H1 (cell line): Measurements from ENCODE around the gene EPHA5. TPM values are rescaled to one million over a fixed set of nuclear protein-coding genes. Genes with fewer than 3 reads are reported as not detected.

Experiments used
- CTCF ChIA-PET: fragments of 300-600 bp; sonication (Branson Sonifier 250); formaldehyde crosslinking; loops from one replicate; lab custom pipeline; 2021; ENCODE audit not compliant: partially characterized antibody; lab: Charles Lee
- POLR2A ChIA-PET: fragments of 300-600 bp; sonication (Branson Sonifier 250); formaldehyde crosslinking; loops from one replicate; lab custom pipeline; 2021; ENCODE audit warnings: inconsistent platforms; ENCODE audit not compliant: partially characterized antibody; lab: Charles Lee
- DNase-seq, 2 experiments: peaks; one replicate each; pipeline versions ENCODE4 v3.0.0 to v3.0.0-alpha.2; 2010 to 2022; ENCODE audit warnings: low spot score in 2 of 2, low read depth in 1 of 2, mixed read lengths in 1 of 2
- FAIRE-seq: peaks from 2 replicates; lab custom pipeline; 2011; peaks lifted over from hg19 to GRCh38; lab: Jason Lieb, UNC
- H2AFZ ChIP-seq: 2 replicates; pipeline ENCODE4 v1.8.1; 2012; ENCODE audit warnings: low read length, inconsistent platforms
- H2AK5ac ChIP-seq: 2 replicates; pipeline ENCODE4 v1.6.1; 2013; ENCODE audit warnings: low read depth, low read length
- H2BK120ac ChIP-seq: replicated peaks from 2 replicates; pipeline ENCODE3; 2013; ENCODE audit warnings: low read depth, low read length, inconsistent platforms
- H2BK12ac ChIP-seq: 2 replicates; pipeline ENCODE4 v1.6.1; 2013; ENCODE audit warnings: low read depth, low read length
- H2BK15ac ChIP-seq: 2 replicates; pipeline ENCODE4 v1.6.1; 2013; ENCODE audit warnings: low read length
- H2BK20ac ChIP-seq: 2 replicates; pipeline ENCODE4 v1.6.1; 2013; ENCODE audit warnings: low read length
- H2BK5ac ChIP-seq: 2 replicates; pipeline ENCODE4 v1.6.1; 2013; ENCODE audit warnings: low read depth, low read length
- H3K14ac ChIP-seq: 2 replicates; pipeline ENCODE4 v1.6.1; 2013; ENCODE audit warnings: inconsistent platforms; ENCODE audit not compliant: insufficient read length
- H3K18ac ChIP-seq: 2 replicates; pipeline ENCODE4 v1.6.1; 2013; ENCODE audit warnings: low read length; ENCODE audit errors: extremely low read depth
- H3K23ac ChIP-seq: 2 replicates; pipeline ENCODE4 v1.6.1; 2013; ENCODE audit warnings: inconsistent platforms; ENCODE audit not compliant: insufficient read length
- H3K23me2 ChIP-seq: 2 replicates; pipeline ENCODE4 v1.6.1; 2013; ENCODE audit warnings: low read depth, low read length
- H3K27ac ChIP-seq: 2 replicates; pipeline ENCODE4 v1.6.1; 2011; ENCODE audit warnings: low read depth, low read length, inconsistent platforms
- H3K27me3 ChIP-seq, 4 experiments: replicated peaks in 1 of 4; 1 replicate in 1 of 4; 2 replicates in 3 of 4; pipeline versions ENCODE4 v1.6.1 to v1.8.1; 2011 to 2013; ENCODE audit warnings: low read length in 3 of 4, mild to moderate bottlenecking in 3 of 4, inconsistent platforms in 2 of 4, mixed read lengths in 2 of 4, moderate library complexity in 1 of 4; ENCODE audit not compliant: control insufficient read depth in 3 of 4, insufficient read depth in 3 of 4; ENCODE audit errors: extremely low read depth in 1 of 4
- H3K36me3 ChIP-seq, 4 experiments: 2 replicates each; pipeline versions ENCODE4 v1.6.1 to v1.8.1; 2011 to 2013; ENCODE audit warnings: mild to moderate bottlenecking in 4 of 4, low read length in 3 of 4, moderate library complexity in 2 of 4, control low read depth in 1 of 4, inconsistent platforms in 1 of 4; ENCODE audit not compliant: insufficient read depth in 4 of 4, control insufficient read depth in 2 of 4
- H3K4ac ChIP-seq: replicated peaks from 2 replicates; pipeline ENCODE3; 2013; ENCODE audit warnings: low read length, low read depth, mixed read lengths, inconsistent platforms; ENCODE audit not compliant: insufficient read length
- H3K4me1 ChIP-seq, 4 experiments: replicated peaks in 1 of 4; 1 replicate in 1 of 4; 2 replicates in 3 of 4; pipeline versions ENCODE4 v1.6.1 to v1.8.1; 2011 to 2013; ENCODE audit warnings: low read length in 3 of 4, inconsistent platforms in 2 of 4, mixed read lengths in 1 of 4; ENCODE audit not compliant: insufficient read depth in 4 of 4, control insufficient read depth in 3 of 4
- H3K4me2 ChIP-seq, 2 experiments: 2 replicates each; pipeline versions ENCODE4 v1.6.1 to v1.8.1; 2011 to 2013; ENCODE audit warnings: low read depth in 2 of 2, low read length in 2 of 2, control low read depth in 1 of 2, inconsistent platforms in 1 of 2, mild to moderate bottlenecking in 1 of 2; ENCODE audit not compliant: insufficient read depth in 1 of 2
- H3K4me3 ChIP-seq, 4 experiments: fragments of 200-600, 300-600 bp in 1 of 4; sonication (generic), shearing (Covaris generic), sonication (Bioruptor Twin) in 1 of 4; 2 replicates each; pipeline versions ENCODE4 v1.5.1 to v1.8.1; 2011 to 2016; ENCODE audit warnings: low read length in 4 of 4, low read depth in 3 of 4, control low read depth in 2 of 4, inconsistent platforms in 2 of 4, mild to moderate bottlenecking in 2 of 4, mixed read lengths in 1 of 4, moderate library complexity in 1 of 4; ENCODE audit not compliant: insufficient read depth in 2 of 4; ENCODE audit errors: extremely low read depth in 1 of 4
- H3K56ac ChIP-seq: replicated peaks from 2 replicates; pipeline ENCODE3; 2013; ENCODE audit warnings: low read depth, mild to moderate bottlenecking, mixed read lengths, low read length, inconsistent platforms; ENCODE audit not compliant: insufficient read length
- H3K79me1 ChIP-seq: 2 replicates; pipeline ENCODE4 v1.6.1; 2013; ENCODE audit warnings: low read depth, low read length, control low read depth
- H3K79me2 ChIP-seq, 2 experiments: 2 replicates each; pipeline versions ENCODE4 v1.6.1 to v1.8.1; 2012 to 2013; ENCODE audit warnings: low read length in 2 of 2, mild to moderate bottlenecking in 2 of 2, inconsistent platforms in 1 of 2; ENCODE audit not compliant: insufficient read depth in 2 of 2, control insufficient read depth in 1 of 2
- H3K9ac ChIP-seq, 4 experiments: replicated peaks in 1 of 4; 1 replicate in 1 of 4; 2 replicates in 3 of 4; pipeline versions ENCODE4 v1.6.1 to v1.8.1; 2011 to 2013; ENCODE audit warnings: low read depth in 3 of 4, low read length in 3 of 4, control low read depth in 2 of 4, mild to moderate bottlenecking in 2 of 4, moderate library complexity in 2 of 4, inconsistent platforms in 1 of 4; ENCODE audit errors: extremely low read depth in 1 of 4
- H3K9me3 ChIP-seq, 2 experiments: 2 replicates each; pipeline versions ENCODE4 v1.6.1 to v1.8.1; 2012 to 2013; ENCODE audit warnings: mild to moderate bottlenecking in 2 of 2, moderate library complexity in 2 of 2, control low read depth in 1 of 2, inconsistent platforms in 1 of 2, low read depth in 1 of 2, low read length in 1 of 2, mixed read lengths in 1 of 2; ENCODE audit not compliant: insufficient read depth in 2 of 2
- H4K20me1 ChIP-seq, 2 experiments: replicated peaks in 1 of 2; 2 replicates each; pipeline versions ENCODE3 to v1.8.1; 2011 to 2013; ENCODE audit warnings: inconsistent platforms in 2 of 2, low read length in 2 of 2, mild to moderate bottlenecking in 1 of 2; ENCODE audit not compliant: insufficient read depth in 2 of 2, control insufficient read depth in 1 of 2
- H4K5ac ChIP-seq: 2 replicates; pipeline ENCODE4 v1.6.1; 2013; ENCODE audit warnings: low read length, low read depth, mixed read lengths, inconsistent platforms; ENCODE audit not compliant: insufficient read length
- H4K8ac ChIP-seq: 2 replicates; pipeline ENCODE4 v1.8.0; 2013; ENCODE audit warnings: mild to moderate bottlenecking, moderate library complexity, low read length, inconsistent platforms; ENCODE audit not compliant: insufficient read depth; ENCODE audit errors: extremely low read depth
- H4K91ac ChIP-seq: replicated peaks from 2 replicates; pipeline ENCODE3; 2013; ENCODE audit warnings: low read length, mixed read lengths, inconsistent platforms; ENCODE audit not compliant: insufficient read length
- SRF ChIP-seq: IDR thresholded peaks from 2 replicates; pipeline ENCODE4 v1.6.1; 2011; ENCODE audit warnings: mild to moderate bottlenecking, low read depth, low read length, moderate library complexity
- WGBS, 2 experiments: shearing (Covaris generic) in 1 of 2; methylation state at CpG; one replicate each; pipeline versions ENCODE4 v1.1.6 to v1.1.7; 2013 to 2015; ENCODE audit warnings: low lambda C conversion rate in 2 of 2, mixed read lengths in 2 of 2, inconsistent platforms in 1 of 2, low coverage in 1 of 2, missing lambda C conversion rate in 1 of 2; ENCODE audit not compliant: insufficient replicate concordance in 2 of 2, insufficient coverage in 1 of 2, insufficient read length in 1 of 2; ENCODE audit errors: extremely low coverage in 1 of 2, missing lambda C conversion rate in 1 of 2; 5-methylcytosine and 5-hydroxymethylcytosine counted together
- polyA plus RNA-seq, 7 experiments: library from polyadenylated mRNA; depleted of rRNA in 3 of 7; stranded (reverse) in 5 of 7; unstranded in 2 of 7; fragments of >200 nt in 5 of 7; fragments of 200-250 nt in 2 of 7; gene quantifications; 1 replicate in 5 of 7; 2 replicates in 1 of 7; 4 replicates in 1 of 7; pipeline versions ENCODE4 v1.2.1 to v1.2.3, GENCODE V29; 2011 to 2013; ENCODE audit warnings: missing spikeins in 2 of 7, mixed read lengths in 2 of 7
- total RNA-seq: library from RNA; stranded (reverse); fragmentation: NEBNext Ultra II Directional; extraction: Animal tissue kit (Norgen Biotek cat#: 25700); gene quantifications from 2 replicates; pipeline ENCODE4 v1.2.1, GENCODE V29; 2021

Gene EPHA5
- total and polyA plus RNA-seq, 2 of the 8 experiments (the other 6 are each of a cell fraction or from before 2014, with no cell fraction given), result 0.03 to 0.11 TPM

- Histone ChIP-seq H3K9me3 (no peaks in the 10 kb centered on the region), H3K79me1 (no peaks in the 10 kb centered on the region), H3K9ac (no peak overlapping the region), H3K27me3 (no peaks in the 10 kb centered on the region), H3K14ac (no peak overlapping the region), H3K27ac (no peak overlapping the region), H3K4me1 (peaks cover 0 to 7% (median 3%) of the 10 kb centered on the region in 4 experiments; a peak in 5 of 7 replicates), H3K79me2 (no peaks in the 10 kb centered on the region), H3K4me2 (no peak overlapping the region), H2BK5ac (no peak overlapping the region), H2BK12ac (no peak overlapping the region), H3K4me3 (no peak overlapping the region), H3K23ac (no peak overlapping the region), H2AFZ (no peak overlapping the region), H3K18ac (no peak overlapping the region), H4K20me1 (no peaks in the 10 kb centered on the region), H4K5ac (peak overlapping the region; percentile 21), H2BK15ac (no peak overlapping the region), H3K56ac (no peak overlapping the region), H4K91ac (no peak overlapping the region), H3K23me2 (no peaks in the 10 kb centered on the region), H2BK20ac (no peak overlapping the region), H2AK5ac (no peak overlapping the region), H4K8ac (no peak overlapping the region), H3K4ac (no peak overlapping the region), H2BK120ac (no peak overlapping the region), H3K36me3 (no peaks in the 10 kb centered on the region)
- WGBS, 2 experiments, result 38% methylated on average over 2 of the region's 2 CpGs; no CpG with 5 or more reads in 1 of the 2 experiments
- ChIA-PET CTCF (no interaction called here), POLR2A (interaction anchor here (1.3 kb wide), 1 partner anchor 30 kb away, joined by 4 read pairs; no protein-coding TSS in a partner anchor)
- no peak for DNase-seq
- TF ChIP-seq SRF, result no peak
- FAIRE-seq, result no peak
Observed at GRCh38 chr4:65589921-65590320, 80.4 kb downstream of the EPHA5 start.
